Measurements from ENCODE around the gene DOCK7.

Gene DOCK7

DNA sequence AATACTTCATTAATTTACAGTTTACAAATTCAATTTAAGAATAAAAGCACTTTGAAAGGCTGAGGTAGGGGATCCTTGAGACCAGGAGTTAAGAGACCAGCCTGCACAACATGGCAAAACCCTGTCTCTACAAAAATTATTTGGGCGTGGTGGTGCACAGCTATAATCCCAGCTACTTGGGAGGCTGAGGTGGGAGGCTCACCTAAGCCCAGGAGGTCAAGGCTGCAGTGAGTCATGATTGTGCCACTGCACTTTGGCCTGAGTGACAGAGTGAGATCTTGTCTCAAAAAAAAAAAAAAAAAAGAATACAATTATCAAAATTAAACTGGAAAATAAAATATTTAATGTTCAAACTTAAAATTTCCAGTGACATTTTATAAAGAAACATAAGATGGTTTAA, 179.2 kb downstream of the DOCK7 start:
- H2BK5ac ChIP-seq (ENCODE audit: low read depth, low read length, poor library complexity): no peak overlapping the region
- no peaks in the 10 kb centered on the region for H3K4me1 ChIP-seq (ENCODE audit: control insufficient read depth in 1 of 2, insufficient read depth in 2 of 2, low read length in 2 of 2)
- no peak overlapping the region for H3K18ac ChIP-seq (ENCODE audit: low read length)
- no peaks in the 10 kb centered on the region for H3K9me3 ChIP-seq (ENCODE audit: insufficient read depth, low read depth, low read length)
- no peaks in the 10 kb centered on the region for H3K27me3 ChIP-seq (ENCODE audit: insufficient read depth, low read length)
- H4K8ac ChIP-seq (ENCODE audit: low read depth, low read length): no peak overlapping the region
- H2BK12ac ChIP-seq (ENCODE audit: low read length): no peak overlapping the region
- H3K4ac ChIP-seq (ENCODE audit: low read depth, low read length): no peak overlapping the region
- no peak overlapping the region for H3K4me3 ChIP-seq (ENCODE audit: low read depth, low read length)
- no peak overlapping the region for H3K9ac ChIP-seq (ENCODE audit: low read length)
- no peak overlapping the region for H4K12ac ChIP-seq (ENCODE audit: low read depth, low read length)
- no CpG with 5 or more reads among the region's 1 CpG for WGBS (ENCODE audit: extremely low coverage, insufficient coverage, insufficient read length)
- H2AK5ac ChIP-seq (ENCODE audit: low read length): no peak overlapping the region
- DNase-seq: peak in 1 of 2 donors; percentile 16
- H3K36me3 ChIP-seq (ENCODE audit: control insufficient read depth in 1 of 2, insufficient read depth in 2 of 2, low read length in 2 of 2): peaks cover 3 to 5% of the 10 kb centered on the region in 2 experiments
- H4K91ac ChIP-seq (ENCODE audit: low read depth, low read length): no peak overlapping the region
- H3K27ac ChIP-seq (ENCODE audit: low read depth, low read length): no peak overlapping the region
- no peak overlapping the region for H3K23ac ChIP-seq (ENCODE audit: low read length)
- H3K14ac ChIP-seq (ENCODE audit: low read length): no peak overlapping the region
- no peak overlapping the region for H2AFZ ChIP-seq (ENCODE audit: insufficient read depth, low read length, poor library complexity)
- no peak overlapping the region for H3K4me2 ChIP-seq (ENCODE audit: low read length)
- H3K79me1 ChIP-seq (ENCODE audit: low read length): no peaks in the 10 kb centered on the region
- H2BK120ac ChIP-seq (ENCODE audit: insufficient read depth, low read length, poor library complexity): no peak overlapping the region
- no peaks in the 10 kb centered on the region for H3K79me2 ChIP-seq (ENCODE audit: control insufficient read depth, insufficient read depth, low read length, poor library complexity)

DNA sequence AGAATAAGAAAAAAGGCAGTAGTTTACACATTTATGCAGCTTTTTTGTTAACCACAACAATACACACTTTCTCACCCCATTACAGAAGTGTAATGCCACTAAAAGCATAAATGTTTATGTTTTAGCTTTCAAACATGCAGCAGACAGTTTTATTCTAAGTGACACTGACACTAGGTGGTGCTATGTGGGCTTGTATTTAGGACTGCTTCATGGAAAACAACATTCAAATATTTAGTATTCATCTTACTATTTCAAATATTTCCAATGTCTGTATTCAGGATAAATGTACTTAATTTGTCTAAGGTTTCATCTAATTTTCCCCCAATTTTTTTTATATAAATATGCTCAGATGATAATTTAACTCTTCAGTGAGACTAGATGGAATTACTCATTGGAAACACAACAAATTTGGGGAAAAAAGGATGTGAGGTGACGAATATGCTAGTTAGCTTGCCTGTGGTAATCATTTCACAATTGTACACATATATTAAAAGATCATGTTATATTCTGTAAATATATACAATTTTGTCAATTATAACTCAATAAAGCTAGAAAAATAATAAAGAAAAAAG, 179.9 kb downstream of the DOCK7 start:
- H2BK5ac ChIP-seq (ENCODE audit: low read depth, low read length, poor library complexity): no peak overlapping the region
- no peaks in the 10 kb centered on the region for H3K79me2 ChIP-seq (ENCODE audit: control insufficient read depth, insufficient read depth, low read length, poor library complexity)
- H3K79me1 ChIP-seq (ENCODE audit: low read length): no peaks in the 10 kb centered on the region
- H3K4me3 ChIP-seq (ENCODE audit: low read depth, low read length): no peak overlapping the region
- H3K4ac ChIP-seq (ENCODE audit: low read depth, low read length): no peak overlapping the region
- no peak overlapping the region for H3K14ac ChIP-seq (ENCODE audit: low read length)
- no peak overlapping the region for H3K9ac ChIP-seq (ENCODE audit: low read length)
- H2AK5ac ChIP-seq (ENCODE audit: low read length): no peak overlapping the region
- no CpG with 5 or more reads among the region's 1 CpG for WGBS (ENCODE audit: extremely low coverage, insufficient coverage, insufficient read length)
- H2AFZ ChIP-seq (ENCODE audit: insufficient read depth, low read length, poor library complexity): no peak overlapping the region
- no peaks in the 10 kb centered on the region for H3K4me1 ChIP-seq (ENCODE audit: control insufficient read depth in 1 of 2, insufficient read depth in 2 of 2, low read length in 2 of 2)
- no peak overlapping the region for H3K4me2 ChIP-seq (ENCODE audit: low read length)
- peaks cover 2 to 5% of the 10 kb centered on the region in 2 experiments for H3K36me3 ChIP-seq (ENCODE audit: control insufficient read depth in 1 of 2, insufficient read depth in 2 of 2, low read length in 2 of 2)
- no peak overlapping the region for H2BK12ac ChIP-seq (ENCODE audit: low read length)
- no peak overlapping the region for H4K12ac ChIP-seq (ENCODE audit: low read depth, low read length)
- peak; percentile 22 to 67 for DNase-seq
- no peak overlapping the region for H3K18ac ChIP-seq (ENCODE audit: low read length)
- no peak overlapping the region for H4K8ac ChIP-seq (ENCODE audit: low read depth, low read length)
- no peak overlapping the region for H2BK120ac ChIP-seq (ENCODE audit: insufficient read depth, low read length, poor library complexity)
- no peaks in the 10 kb centered on the region for H3K9me3 ChIP-seq (ENCODE audit: insufficient read depth, low read depth, low read length)
- no peaks in the 10 kb centered on the region for H3K27me3 ChIP-seq (ENCODE audit: insufficient read depth, low read length)
- no peak overlapping the region for H3K23ac ChIP-seq (ENCODE audit: low read length)
- H4K91ac ChIP-seq (ENCODE audit: low read depth, low read length): no peak overlapping the region
- no peak overlapping the region for H3K27ac ChIP-seq (ENCODE audit: low read depth, low read length)

DNA sequence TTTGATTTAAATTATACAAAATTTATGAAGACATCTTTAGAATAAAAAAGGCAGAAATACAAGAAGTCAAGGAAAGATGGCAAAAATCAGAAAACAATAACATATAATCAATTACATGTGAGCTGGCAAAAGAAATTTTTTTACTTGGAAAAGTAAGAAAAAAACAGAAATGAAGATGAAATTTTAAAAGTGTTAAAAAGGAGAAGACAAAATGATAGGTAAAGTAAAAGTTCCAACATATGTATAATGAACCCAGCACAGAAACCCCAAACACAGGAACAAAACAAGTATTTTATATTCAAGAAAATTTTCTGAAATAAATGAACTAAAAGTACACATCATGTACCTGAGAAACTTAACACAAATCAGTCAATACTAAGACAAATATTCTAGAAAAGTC, 188.0 kb downstream of the DOCK7 start:
- DNase-seq: no peak
- H2BK120ac ChIP-seq (ENCODE audit: insufficient read depth, low read length, poor library complexity): no peak overlapping the region
- no peak overlapping the region for H3K23ac ChIP-seq (ENCODE audit: low read length)
- H3K27me3 ChIP-seq (ENCODE audit: insufficient read depth, low read length): no peaks in the 10 kb centered on the region
- H4K12ac ChIP-seq (ENCODE audit: low read depth, low read length): no peak overlapping the region
- no peak overlapping the region for H4K8ac ChIP-seq (ENCODE audit: low read depth, low read length)
- no peaks in the 10 kb centered on the region for H3K79me2 ChIP-seq (ENCODE audit: control insufficient read depth, insufficient read depth, low read length, poor library complexity)
- H3K4me1 ChIP-seq (ENCODE audit: control insufficient read depth in 1 of 2, insufficient read depth in 2 of 2, low read length in 2 of 2): no peaks in the 10 kb centered on the region
- no peak overlapping the region for H3K9ac ChIP-seq (ENCODE audit: low read length)
- no peak overlapping the region for H2BK5ac ChIP-seq (ENCODE audit: low read depth, low read length, poor library complexity)
- H3K79me1 ChIP-seq (ENCODE audit: low read length): no peaks in the 10 kb centered on the region
- no peak overlapping the region for H3K4me3 ChIP-seq (ENCODE audit: low read depth, low read length)
- H3K27ac ChIP-seq (ENCODE audit: low read depth, low read length): no peak overlapping the region
- no peak overlapping the region for H3K4me2 ChIP-seq (ENCODE audit: low read length)
- no peaks in the 10 kb centered on the region for H3K9me3 ChIP-seq (ENCODE audit: insufficient read depth, low read depth, low read length)
- no peak overlapping the region for H3K4ac ChIP-seq (ENCODE audit: low read depth, low read length)
- H3K36me3 ChIP-seq (ENCODE audit: control insufficient read depth in 1 of 2, insufficient read depth in 2 of 2, low read length in 2 of 2): peaks cover 0 to 4% of the 10 kb centered on the region in 2 experiments
- no peak overlapping the region for H4K91ac ChIP-seq (ENCODE audit: low read depth, low read length)
- no peak overlapping the region for H3K14ac ChIP-seq (ENCODE audit: low read length)
- no peak overlapping the region for H2AFZ ChIP-seq (ENCODE audit: insufficient read depth, low read length, poor library complexity)
- no peak overlapping the region for H2BK12ac ChIP-seq (ENCODE audit: low read length)
- H3K18ac ChIP-seq (ENCODE audit: low read length): no peak overlapping the region
- no peak overlapping the region for H2AK5ac ChIP-seq (ENCODE audit: low read length)

DNA sequence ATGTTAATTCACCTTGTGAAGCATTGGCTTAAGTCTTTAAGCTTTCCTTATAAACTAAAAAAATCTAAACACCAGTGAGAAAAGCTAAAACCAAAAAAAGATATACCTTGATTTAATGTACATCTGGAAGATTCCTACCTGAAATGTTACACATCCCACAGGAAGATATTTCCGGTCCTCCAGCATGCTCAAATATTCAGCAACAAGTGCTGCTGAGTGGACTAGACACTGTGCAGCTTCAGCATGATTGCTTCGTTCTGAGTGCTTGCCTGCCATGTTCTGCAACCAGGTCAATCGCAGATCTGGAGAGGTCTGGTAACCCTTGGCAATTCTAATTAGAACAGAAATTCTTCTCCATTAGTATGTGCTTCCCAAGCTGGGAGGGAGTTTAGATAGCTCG, 194.0 kb downstream of the DOCK7 start:
- no peak overlapping the region for H2BK120ac ChIP-seq (ENCODE audit: insufficient read depth, low read length, poor library complexity)
- no peak overlapping the region for H4K12ac ChIP-seq (ENCODE audit: low read depth, low read length)
- no peak overlapping the region for H3K27ac ChIP-seq (ENCODE audit: low read depth, low read length)
- H3K9ac ChIP-seq (ENCODE audit: low read length): no peak overlapping the region
- H3K36me3 ChIP-seq (ENCODE audit: control insufficient read depth in 1 of 2, insufficient read depth in 2 of 2, low read length in 2 of 2): peaks cover 2 to 3% of the 10 kb centered on the region in 2 experiments
- no peak overlapping the region for H4K8ac ChIP-seq (ENCODE audit: low read depth, low read length)
- no peak overlapping the region for H3K4ac ChIP-seq (ENCODE audit: low read depth, low read length)
- no peak overlapping the region for H3K4me2 ChIP-seq (ENCODE audit: low read length)
- WGBS (ENCODE audit: extremely low coverage, insufficient coverage, insufficient read length): no CpG with 5 or more reads among the region's 4 CpGs
- H3K79me1 ChIP-seq (ENCODE audit: low read length): no peaks in the 10 kb centered on the region
- H2AFZ ChIP-seq (ENCODE audit: insufficient read depth, low read length, poor library complexity): no peak overlapping the region
- no peak for DNase-seq
- no peaks in the 10 kb centered on the region for H3K9me3 ChIP-seq (ENCODE audit: insufficient read depth, low read depth, low read length)
- no peak overlapping the region for H4K91ac ChIP-seq (ENCODE audit: low read depth, low read length)
- no peaks in the 10 kb centered on the region for H3K4me1 ChIP-seq (ENCODE audit: control insufficient read depth in 1 of 2, insufficient read depth in 2 of 2, low read length in 2 of 2)
- H3K14ac ChIP-seq (ENCODE audit: low read length): no peak overlapping the region
- no peaks in the 10 kb centered on the region for H3K27me3 ChIP-seq (ENCODE audit: insufficient read depth, low read length)
- no peak overlapping the region for H3K4me3 ChIP-seq (ENCODE audit: low read depth, low read length)
- no peak overlapping the region for H2BK5ac ChIP-seq (ENCODE audit: low read depth, low read length, poor library complexity)
- no peaks in the 10 kb centered on the region for H3K79me2 ChIP-seq (ENCODE audit: control insufficient read depth, insufficient read depth, low read length, poor library complexity)
- H3K18ac ChIP-seq (ENCODE audit: low read length): no peak overlapping the region
- H2BK12ac ChIP-seq (ENCODE audit: low read length): no peak overlapping the region
- no peak overlapping the region for H3K23ac ChIP-seq (ENCODE audit: low read length)
- H2AK5ac ChIP-seq (ENCODE audit: low read length): no peak overlapping the region
